Natural killer cell (primary cell): ENCODE data around the gene NRP2. TPM values are rescaled to one million over a fixed set of nuclear protein-coding genes. Genes with fewer than 3 reads are reported as not detected.

Source experiments
- ATAC-seq, 3 donors: fragments of 150-1000 bp in 2 of 3; fragments of 200-7000 bp in 1 of 3; cut with Tn5 transposase; 1 replicate in 1 of 3; 2 replicates in 2 of 3; pipeline ENCODE4 v1.10.0; 2021; ENCODE audit warnings: mild to moderate bottlenecking in 2 of 3, moderate library complexity in 2 of 3
- DNase-seq, 2 donors: peaks; one replicate each; pipeline versions ENCODE4 v3.0.0 to v3.0.0-alpha.2; 2013 to 2021; ENCODE audit warnings: mixed read lengths in 1 of 2
- H3K27ac ChIP-seq: one replicate; pipeline ENCODE4 v1.5.1; 2013; ENCODE audit warnings: mild to moderate bottlenecking, low read length
- H3K27me3 ChIP-seq: one replicate; pipeline ENCODE4 v1.6.1; 2013; ENCODE audit warnings: low read length; ENCODE audit not compliant: control insufficient read depth, insufficient read depth
- H3K36me3 ChIP-seq: one replicate; pipeline ENCODE4 v1.6.1; 2013; ENCODE audit warnings: low read length; ENCODE audit not compliant: control insufficient read depth, insufficient read depth
- H3K4me1 ChIP-seq: one replicate; pipeline ENCODE4 v1.6.1; 2013; ENCODE audit warnings: low read length; ENCODE audit not compliant: control insufficient read depth, insufficient read depth
- H3K4me3 ChIP-seq: one replicate; pipeline ENCODE4 v1.5.1; 2013; ENCODE audit warnings: low read length
- H3K9me3 ChIP-seq: one replicate; pipeline ENCODE4 v1.6.1; 2013; ENCODE audit warnings: low read length; ENCODE audit not compliant: control insufficient read depth, insufficient read depth
- H3K27ac Mint-ChIP-seq, 2 donors: one replicate each; pipeline ENCODE4 v1.8.0; 2022; ENCODE audit warnings: mild to moderate bottlenecking in 2 of 2, mixed read lengths in 2 of 2, moderate library complexity in 1 of 2
- H3K27me3 Mint-ChIP-seq, 2 donors: one replicate each; pipeline ENCODE4 v1.8.0; 2022; ENCODE audit warnings: low read depth in 2 of 2, mixed read lengths in 2 of 2
- H3K36me3 Mint-ChIP-seq: one replicate; pipeline ENCODE4 v1.8.0; 2022; ENCODE audit warnings: mixed read lengths
- H3K4me1 Mint-ChIP-seq, 2 donors: one replicate each; pipeline ENCODE4 v1.8.0; 2022; ENCODE audit warnings: mixed read lengths in 2 of 2
- H3K4me3 Mint-ChIP-seq: one replicate; pipeline ENCODE4 v1.8.0; 2022; ENCODE audit warnings: mild to moderate bottlenecking, moderate library complexity, mixed read lengths
- H3K9me3 Mint-ChIP-seq, 2 donors: one replicate each; pipeline ENCODE4 v1.8.0; 2022; ENCODE audit warnings: mixed read lengths in 2 of 2
- WGBS: methylation state at CpG from one replicate; pipeline ENCODE4 v1.1.7; 2013; ENCODE audit warnings: missing lambda C conversion rate; ENCODE audit not compliant: insufficient coverage; 5-methylcytosine and 5-hydroxymethylcytosine counted together
- intact Hi-C: fragments of 100-400 bp; cut with micrococcal nuclease; formaldehyde crosslinking; loops from one replicate; pipeline ENCODE4 v1.14.2; 2022
- total RNA-seq, 4 donors: library from RNA; stranded (reverse); fragments of 120-200 nt in 1 of 4; gene quantifications; one replicate each; pipeline versions ENCODE4 v1.2.3 to v1.2.4, GENCODE V29; 2013 to 2022
- TF ChIP-seq, protein P1 (sequence below): fragments of 200-600 bp; IDR thresholded peaks from one replicate; pipeline ENCODE4 v1.8.0; 2022; ENCODE audit warnings: antibody characterized with exemption

NRP2 gene
- total RNA-seq, 3 donors from 2014 or later (not counting 1 experiment from before 2014, with no cell fraction given): 0.40 TPM; not detected in 2

DNA sequence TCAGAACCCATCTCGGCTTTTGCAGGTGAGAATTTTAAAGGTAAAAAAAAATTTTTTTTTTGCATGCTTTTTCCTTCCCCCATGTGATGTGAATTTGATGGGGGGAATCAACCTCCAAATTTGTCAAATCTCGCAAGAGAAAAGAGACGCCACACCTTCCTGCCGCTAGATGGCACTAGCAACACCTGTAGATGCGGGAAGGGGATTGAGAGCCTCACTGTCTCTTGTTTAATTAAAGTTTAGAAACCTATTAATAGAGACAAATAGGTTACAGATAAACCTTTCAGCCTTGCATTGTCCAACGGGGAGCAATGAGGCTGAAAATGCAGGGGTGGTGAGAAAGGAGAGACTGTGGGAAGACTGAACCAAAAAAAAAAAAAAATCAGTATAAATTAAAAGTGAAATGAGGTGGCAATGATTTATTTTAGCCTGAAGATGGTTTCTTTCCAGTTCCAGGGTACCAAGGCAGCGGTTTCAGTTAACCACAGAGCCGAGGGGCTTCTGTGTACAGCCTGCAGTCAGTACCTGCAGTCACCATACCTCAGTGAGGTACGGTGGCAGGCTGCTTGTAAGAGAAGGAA is 84.6 kb downstream of the NRP2 start:
- ATAC-seq (peak in 1 of 3 donors; percentile 58), DNase-seq (peak in 1 of 2 donors; percentile 70)
- Mint-ChIP-seq H3K27ac (no peak overlapping the region), H3K36me3 (no peaks in the 10 kb centered on the region), H3K4me3 (peak overlapping the region; percentile 28), H3K4me1 (peaks cover 5% of the 10 kb centered on the region in 2 donors), H3K9me3 (no peaks in the 10 kb centered on the region), H3K27me3 (peaks cover 12 to 54% of the 10 kb centered on the region in 2 donors)
- Histone ChIP-seq H3K4me1 (no peaks in the 10 kb centered on the region), H3K27ac (no peak overlapping the region), H3K36me3 (no peaks in the 10 kb centered on the region), H3K9me3 (no peaks in the 10 kb centered on the region), H3K27me3 (peaks cover 5% of the 10 kb centered on the region), H3K4me3 (no peak overlapping the region)
- 14% methylated on average over 5 of the region's 9 CpGs for WGBS
- TF ChIP-seq, protein P1, sequence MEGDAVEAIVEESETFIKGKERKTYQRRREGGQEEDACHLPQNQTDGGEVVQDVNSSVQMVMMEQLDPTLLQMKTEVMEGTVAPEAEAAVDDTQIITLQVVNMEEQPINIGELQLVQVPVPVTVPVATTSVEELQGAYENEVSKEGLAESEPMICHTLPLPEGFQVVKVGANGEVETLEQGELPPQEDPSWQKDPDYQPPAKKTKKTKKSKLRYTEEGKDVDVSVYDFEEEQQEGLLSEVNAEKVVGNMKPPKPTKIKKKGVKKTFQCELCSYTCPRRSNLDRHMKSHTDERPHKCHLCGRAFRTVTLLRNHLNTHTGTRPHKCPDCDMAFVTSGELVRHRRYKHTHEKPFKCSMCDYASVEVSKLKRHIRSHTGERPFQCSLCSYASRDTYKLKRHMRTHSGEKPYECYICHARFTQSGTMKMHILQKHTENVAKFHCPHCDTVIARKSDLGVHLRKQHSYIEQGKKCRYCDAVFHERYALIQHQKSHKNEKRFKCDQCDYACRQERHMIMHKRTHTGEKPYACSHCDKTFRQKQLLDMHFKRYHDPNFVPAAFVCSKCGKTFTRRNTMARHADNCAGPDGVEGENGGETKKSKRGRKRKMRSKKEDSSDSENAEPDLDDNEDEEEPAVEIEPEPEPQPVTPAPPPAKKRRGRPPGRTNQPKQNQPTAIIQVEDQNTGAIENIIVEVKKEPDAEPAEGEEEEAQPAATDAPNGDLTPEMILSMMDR: peak; percentile 85
- intact Hi-C loops: loop anchor here (5.0 kb wide), 1 partner anchor 160 kb away; no protein-coding TSS in a partner anchor

DNA sequence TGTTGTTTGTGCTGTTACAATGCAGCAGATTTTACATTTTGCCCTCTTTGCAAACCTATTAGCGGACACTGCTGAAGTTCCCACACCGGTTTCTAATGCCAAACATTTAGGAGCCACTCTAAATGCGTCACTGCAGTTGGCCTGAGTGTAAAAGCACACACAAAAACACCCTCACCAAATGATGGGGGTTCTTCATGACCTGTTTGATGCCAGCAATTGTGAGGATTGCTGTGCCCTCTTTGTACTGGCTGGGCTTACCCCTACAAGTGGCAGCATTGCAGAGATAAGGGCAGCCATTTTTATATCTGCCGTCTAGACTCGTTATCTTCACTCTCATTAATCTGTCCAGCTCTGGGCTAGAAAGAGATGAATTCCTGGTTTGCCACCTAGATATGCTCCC is 85.3 kb downstream of the NRP2 start:
- Histone ChIP-seq H3K4me3 (no peak overlapping the region), H3K9me3 (no peaks in the 10 kb centered on the region), H3K27ac (no peak overlapping the region), H3K4me1 (no peaks in the 10 kb centered on the region), H3K36me3 (no peaks in the 10 kb centered on the region), H3K27me3 (peaks cover 5% of the 10 kb centered on the region)
- H3K4me3 Mint-ChIP-seq: no peak overlapping the region
- ATAC-seq (no peak), DNase-seq (no peak)
- H3K9me3 Mint-ChIP-seq: no peaks in the 10 kb centered on the region
- peaks cover 12 to 54% of the 10 kb centered on the region in 2 donors for H3K27me3 Mint-ChIP-seq
- H3K4me1 Mint-ChIP-seq: peaks cover 5% of the 10 kb centered on the region in 2 donors
- H3K27ac Mint-ChIP-seq: no peak overlapping the region
- no peaks in the 10 kb centered on the region for H3K36me3 Mint-ChIP-seq
- 96% methylated on average over 5 of the region's 5 CpGs for WGBS
- TF ChIP-seq, protein P1: no peak
- intact Hi-C loops: loop anchor here (5.0 kb wide), 1 partner anchor 160 kb away; no protein-coding TSS in a partner anchor

DNA sequence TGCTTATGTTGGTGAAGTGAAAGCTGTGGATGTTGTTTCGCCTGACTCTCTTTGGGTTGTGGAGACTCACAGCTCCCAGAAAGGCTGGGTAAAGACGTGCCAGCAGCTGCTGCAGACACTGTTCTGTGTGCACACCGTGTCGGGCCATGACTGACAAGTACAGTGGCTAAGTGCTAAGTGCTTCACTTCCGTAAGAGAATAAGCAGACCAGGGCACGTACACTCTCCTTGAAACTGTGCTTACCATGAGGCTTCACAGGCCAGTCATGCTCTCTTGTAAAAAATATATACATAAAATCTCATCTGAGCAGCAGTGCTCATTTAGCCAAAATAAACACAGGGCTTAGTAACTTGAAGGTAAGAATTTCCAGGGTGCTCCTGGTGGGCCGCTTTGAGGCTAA is 86.0 kb downstream of the NRP2 start:
- no peaks in the 10 kb centered on the region for H3K36me3 ChIP-seq
- peaks cover 5% of the 10 kb centered on the region for H3K27me3 ChIP-seq
- TF ChIP-seq, protein P1: no peak
- no peak overlapping the region for H3K4me3 ChIP-seq
- peaks cover 14 to 56% of the 10 kb centered on the region in 2 donors for H3K27me3 Mint-ChIP-seq
- no peak overlapping the region for H3K27ac ChIP-seq
- WGBS: 86% methylated on average over 7 of the region's 7 CpGs
- H3K9me3 ChIP-seq: no peaks in the 10 kb centered on the region
- no peaks in the 10 kb centered on the region for H3K9me3 Mint-ChIP-seq
- intact Hi-C loops: loop anchor here (5.0 kb wide), 1 partner anchor 159 kb away; no protein-coding TSS in a partner anchor
- no peaks in the 10 kb centered on the region for H3K36me3 Mint-ChIP-seq
- DNase-seq (no peak), ATAC-seq (no peak)
- H3K4me1 ChIP-seq: no peaks in the 10 kb centered on the region
- H3K27ac Mint-ChIP-seq: no peak overlapping the region
- no peak overlapping the region for H3K4me3 Mint-ChIP-seq
- H3K4me1 Mint-ChIP-seq: peaks cover 5% of the 10 kb centered on the region in 2 donors
